Astrocyte (in vitro differentiated cells and primary cell): Measurements from ENCODE around the gene VTCN1. TPM values are rescaled to one million over a fixed set of nuclear protein-coding genes. Genes with fewer than 3 reads are reported as not detected.

Experiments used
- DNase-seq: peaks from one replicate; pipeline ENCODE4 v3.0.0-alpha.2; 2010; ENCODE audit warnings: low read depth
- FAIRE-seq: peaks from 2 replicates; lab custom pipeline; 2011; peaks lifted over from hg19 to GRCh38; lab: Jason Lieb, UNC
- H2AFZ ChIP-seq: 2 replicates; pipeline ENCODE4 v1.6.0; 2012; ENCODE audit warnings: low read depth, low read length, inconsistent platforms
- H3K27ac ChIP-seq: 2 replicates; pipeline ENCODE4 v1.5.1; 2011; ENCODE audit warnings: low read depth, low read length, inconsistent platforms
- H3K27me3 ChIP-seq: 2 replicates; pipeline ENCODE4 v1.6.0; 2011; ENCODE audit warnings: low read length, inconsistent platforms; ENCODE audit not compliant: insufficient read depth
- H3K36me3 ChIP-seq: 2 replicates; pipeline ENCODE4 v1.5.1; 2011; ENCODE audit warnings: low read length, inconsistent platforms; ENCODE audit not compliant: insufficient read depth
- H3K4me1 ChIP-seq: 2 replicates; pipeline ENCODE4 v1.5.1; 2011; ENCODE audit warnings: low read length, inconsistent platforms; ENCODE audit not compliant: insufficient read depth
- H3K4me2 ChIP-seq: 2 replicates; pipeline ENCODE4 v1.6.0; 2012; ENCODE audit warnings: low read length, inconsistent platforms
- H3K4me3 ChIP-seq: 2 replicates; pipeline ENCODE4 v1.5.1; 2011; ENCODE audit warnings: low read depth, mild to moderate bottlenecking, low read length, inconsistent platforms; ENCODE audit not compliant: insufficient read depth
- H3K79me2 ChIP-seq: 2 replicates; pipeline ENCODE4 v1.6.0; 2012; ENCODE audit warnings: mild to moderate bottlenecking, low read length, inconsistent platforms; ENCODE audit not compliant: insufficient read depth
- H3K9ac ChIP-seq: 2 replicates; pipeline ENCODE4 v1.6.0; 2012; ENCODE audit warnings: mild to moderate bottlenecking, low read length, inconsistent platforms
- H3K9me3 ChIP-seq: 2 replicates; pipeline ENCODE4 v1.5.1; 2012; ENCODE audit warnings: low read depth, mild to moderate bottlenecking, low read length, inconsistent platforms; ENCODE audit not compliant: insufficient read depth
- H4K20me1 ChIP-seq: 2 replicates; pipeline ENCODE4 v1.6.0; 2012; ENCODE audit warnings: low read length, inconsistent platforms; ENCODE audit not compliant: insufficient read depth
- H3K27ac Mint-ChIP-seq: one replicate; pipeline ENCODE4 v1.8.0; 2021; ENCODE audit warnings: mild to moderate bottlenecking, mixed read lengths; ENCODE audit not compliant: unreplicated experiment
- H3K27me3 Mint-ChIP-seq: one replicate; pipeline ENCODE4 v1.8.0; 2021; ENCODE audit warnings: low read depth, mixed read lengths; ENCODE audit not compliant: unreplicated experiment
- H3K36me3 Mint-ChIP-seq: one replicate; pipeline ENCODE4 v1.8.0; 2021; ENCODE audit warnings: low read depth, mixed read lengths; ENCODE audit not compliant: unreplicated experiment
- H3K4me1 Mint-ChIP-seq: one replicate; pipeline ENCODE4 v1.8.0; 2021; ENCODE audit warnings: low read depth, mixed read lengths; ENCODE audit not compliant: unreplicated experiment
- H3K4me3 Mint-ChIP-seq: one replicate; pipeline ENCODE4 v1.8.0; 2021; ENCODE audit warnings: mild to moderate bottlenecking, moderate library complexity, mixed read lengths; ENCODE audit not compliant: unreplicated experiment
- H3K9me3 Mint-ChIP-seq: one replicate; pipeline ENCODE4 v1.8.0; 2021; ENCODE audit warnings: mild to moderate bottlenecking, mixed read lengths; ENCODE audit not compliant: unreplicated experiment
- CTCF ChIP-seq: IDR thresholded peaks from 2 replicates; pipeline ENCODE4 v1.5.1; 2011; ENCODE audit warnings: low read depth, mild to moderate bottlenecking, inconsistent platforms, low read length, moderate library complexity; ENCODE audit not compliant: insufficient read depth
- EZH2 ChIP-seq: IDR thresholded peaks from 2 replicates; pipeline ENCODE4 v1.6.1; 2012; ENCODE audit warnings: mild to moderate bottlenecking, low read length, inconsistent platforms; ENCODE audit not compliant: insufficient read depth
- total RNA-seq: library from RNA; stranded (reverse); gene quantifications from 2 replicates; pipeline ENCODE4 v1.2.1, GENCODE V29; 2021

Gene VTCN1
- total RNA-seq, 1 donor from 2014 or later = 1.3 TPM

- FAIRE-seq (no peak), DNase-seq (peak; percentile 38)
- H3K4me3 Mint-ChIP-seq = no peak overlapping the region
- Histone ChIP-seq H3K9ac (no peak overlapping the region), H3K4me3 (no peak overlapping the region), H3K4me2 (no peak overlapping the region), H3K9me3 (no peaks in the 10 kb centered on the region), H3K79me2 (no peaks in the 10 kb centered on the region), H2AFZ (no peak overlapping the region), H3K27ac (no peak overlapping the region), H4K20me1 (no peaks in the 10 kb centered on the region), H3K36me3 (no peaks in the 10 kb centered on the region), H3K27me3 (no peaks in the 10 kb centered on the region), H3K4me1 (no peaks in the 10 kb centered on the region)
- peaks cover 4% of the 10 kb centered on the region for H3K9me3 Mint-ChIP-seq
- TF ChIP-seq CTCF = no peak
- no peak for TF ChIP-seq EZH2
- no peaks in the 10 kb centered on the region for H3K4me1 Mint-ChIP-seq
- no peak overlapping the region for H3K27ac Mint-ChIP-seq
- no peaks in the 10 kb centered on the region for H3K27me3 Mint-ChIP-seq
- no peaks in the 10 kb centered on the region for H3K36me3 Mint-ChIP-seq
Measured at GRCh38 chr1:117189726-117190125, 21.0 kb downstream of the VTCN1 start.

- H3K79me2 ChIP-seq = no peaks in the 10 kb centered on the region
- H4K20me1 ChIP-seq = no peaks in the 10 kb centered on the region
- H3K9ac ChIP-seq = no peak overlapping the region
- no peaks in the 10 kb centered on the region for H3K9me3 ChIP-seq
- no peak overlapping the region for H2AFZ ChIP-seq
- TF ChIP-seq EZH2 (no peak), CTCF (no peak)
- Mint-ChIP-seq H3K9me3 (peaks cover 2% of the 10 kb centered on the region), H3K36me3 (no peaks in the 10 kb centered on the region), H3K4me3 (no peak overlapping the region), H3K27ac (no peak overlapping the region), H3K27me3 (peaks cover 3% of the 10 kb centered on the region), H3K4me1 (no peaks in the 10 kb centered on the region)
- H3K27ac ChIP-seq = no peak overlapping the region
- no peaks in the 10 kb centered on the region for H3K27me3 ChIP-seq
- FAIRE-seq (no peak), DNase-seq (no peak)
- no peaks in the 10 kb centered on the region for H3K36me3 ChIP-seq
- peak overlapping the region; percentile 25 for H3K4me2 ChIP-seq
- no peaks in the 10 kb centered on the region for H3K4me1 ChIP-seq
- no peak overlapping the region for H3K4me3 ChIP-seq
Measured at GRCh38 chr1:117188816-117189437, 21.8 kb downstream of the VTCN1 start.

GRCh38 chr1:117188170-117188815 lies 22.4 kb downstream of the VTCN1 start:
- TF ChIP-seq CTCF (no peak), EZH2 (no peak)
- no peaks in the 10 kb centered on the region for H4K20me1 ChIP-seq
- FAIRE-seq (no peak), DNase-seq (no peak)
- H3K36me3 ChIP-seq = no peaks in the 10 kb centered on the region
- Mint-ChIP-seq H3K9me3 (peaks cover 2% of the 10 kb centered on the region), H3K4me1 (no peaks in the 10 kb centered on the region), H3K27ac (no peak overlapping the region), H3K36me3 (no peaks in the 10 kb centered on the region), H3K27me3 (peaks cover 3% of the 10 kb centered on the region), H3K4me3 (no peak overlapping the region)
- H3K79me2 ChIP-seq = no peaks in the 10 kb centered on the region
- H3K4me1 ChIP-seq = no peaks in the 10 kb centered on the region
- H2AFZ ChIP-seq = no peak overlapping the region
- no peaks in the 10 kb centered on the region for H3K9me3 ChIP-seq
- no peak overlapping the region for H3K4me2 ChIP-seq
- no peak overlapping the region for H3K9ac ChIP-seq
- H3K27ac ChIP-seq = no peak overlapping the region
- H3K27me3 ChIP-seq = no peaks in the 10 kb centered on the region
- no peak overlapping the region for H3K4me3 ChIP-seq
